Measurements from ENCODE around the gene ADGRF1.

- no peak for TF ChIP-seq POLR2A (IDR thresholded peaks at IDR 0.05)
- TF ChIP-seq, protein P1, sequence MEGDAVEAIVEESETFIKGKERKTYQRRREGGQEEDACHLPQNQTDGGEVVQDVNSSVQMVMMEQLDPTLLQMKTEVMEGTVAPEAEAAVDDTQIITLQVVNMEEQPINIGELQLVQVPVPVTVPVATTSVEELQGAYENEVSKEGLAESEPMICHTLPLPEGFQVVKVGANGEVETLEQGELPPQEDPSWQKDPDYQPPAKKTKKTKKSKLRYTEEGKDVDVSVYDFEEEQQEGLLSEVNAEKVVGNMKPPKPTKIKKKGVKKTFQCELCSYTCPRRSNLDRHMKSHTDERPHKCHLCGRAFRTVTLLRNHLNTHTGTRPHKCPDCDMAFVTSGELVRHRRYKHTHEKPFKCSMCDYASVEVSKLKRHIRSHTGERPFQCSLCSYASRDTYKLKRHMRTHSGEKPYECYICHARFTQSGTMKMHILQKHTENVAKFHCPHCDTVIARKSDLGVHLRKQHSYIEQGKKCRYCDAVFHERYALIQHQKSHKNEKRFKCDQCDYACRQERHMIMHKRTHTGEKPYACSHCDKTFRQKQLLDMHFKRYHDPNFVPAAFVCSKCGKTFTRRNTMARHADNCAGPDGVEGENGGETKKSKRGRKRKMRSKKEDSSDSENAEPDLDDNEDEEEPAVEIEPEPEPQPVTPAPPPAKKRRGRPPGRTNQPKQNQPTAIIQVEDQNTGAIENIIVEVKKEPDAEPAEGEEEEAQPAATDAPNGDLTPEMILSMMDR (IDR thresholded peaks at IDR 0.05): no peak
Measured at GRCh38 chr6:47075741-47076421, 33.7 kb upstream of the ADGRF1 start.

All from lower leg skin (tissue), 3 donors.